WTC11 (cell line): ENCODE results near the gene IL34. TPM values are rescaled to one million over a fixed set of nuclear protein-coding genes. Genes with fewer than 3 reads are reported as not detected.

Source experiments
- ATAC-seq: fragments of 200-7000 bp; cut with Tn5 transposase; 2 replicates; pipeline ENCODE4 v1.10.0; 2021; ENCODE audit warnings: mild to moderate bottlenecking, moderate library complexity
- CTCF ChIA-PET: fragments of 300-600 bp; sonication (Branson Sonifier 250); formaldehyde crosslinking; loops from one replicate; lab custom pipeline; 2021; ENCODE audit warnings: antibody characterized with exemption; lab: Charles Lee
- POLR2A ChIA-PET: fragments of 350-600 bp; sonication (Branson Sonifier 250); formaldehyde crosslinking; loops from one replicate; lab custom pipeline; 2021; ENCODE audit warnings: antibody characterized with exemption; lab: Charles Lee
- DNase-seq: peaks from one replicate; pipeline ENCODE4 v3.0.0; 2021; ENCODE audit warnings: low spot score
- H3K27ac Mint-ChIP-seq: 2 replicates; pipeline ENCODE4 v1.8.0; 2021; ENCODE audit warnings: mixed read lengths
- H3K27me3 Mint-ChIP-seq: 2 replicates; pipeline ENCODE4 v1.8.0; 2021; ENCODE audit warnings: low read depth, mild to moderate bottlenecking, moderate library complexity, mixed read lengths
- H3K36me3 Mint-ChIP-seq: 2 replicates; pipeline ENCODE4 v1.8.0; 2021; ENCODE audit warnings: mixed read lengths
- H3K4me1 Mint-ChIP-seq: 2 replicates; pipeline ENCODE4 v1.8.0; 2022; ENCODE audit warnings: mixed read lengths
- H3K4me3 Mint-ChIP-seq: 2 replicates; pipeline ENCODE4 v1.8.0; 2021; ENCODE audit warnings: mild to moderate bottlenecking, moderate library complexity, mixed read lengths
- H3K9me3 Mint-ChIP-seq: 2 replicates; pipeline ENCODE4 v1.8.0; 2021; ENCODE audit warnings: mixed read lengths
- ATF1 ChIP-seq: sonication (generic); formaldehyde crosslinking; IDR thresholded peaks from 2 replicates; pipeline ENCODE4 v1.8.1; 2023; ENCODE audit warnings: mild to moderate bottlenecking, moderate library complexity, missing genetic modification reagents
- CBFB ChIP-seq: sonication (generic); formaldehyde crosslinking; IDR thresholded peaks from 2 replicates; pipeline ENCODE4 v1.8.1; 2022; ENCODE audit warnings: mild to moderate bottlenecking, low read depth, missing genetic modification reagents
- CREB1 ChIP-seq: sonication (generic); formaldehyde crosslinking; IDR thresholded peaks from 2 replicates; pipeline ENCODE4 v1.8.0; 2023; ENCODE audit warnings: mild to moderate bottlenecking, missing genetic modification reagents
- CREM ChIP-seq: sonication (generic); formaldehyde crosslinking; IDR thresholded peaks from 2 replicates; pipeline ENCODE4 v1.8.1; 2022; ENCODE audit warnings: mild to moderate bottlenecking, missing genetic modification reagents, moderate library complexity
- EMX1 ChIP-seq: fragments of 250-450 bp; sonication (Bioruptor Pico); IDR thresholded peaks from 2 replicates; pipeline ENCODE4 v1.8.0; 2021; ENCODE audit warnings: mild to moderate bottlenecking
- ETV6 ChIP-seq: sonication (generic); formaldehyde crosslinking; IDR thresholded peaks from 2 replicates; pipeline ENCODE4 v1.8.1; 2022; ENCODE audit warnings: mild to moderate bottlenecking, missing genetic modification reagents
- FOXK1 ChIP-seq: sonication (generic); formaldehyde crosslinking; IDR thresholded peaks from 2 replicates; pipeline ENCODE4 v1.8.0; 2022; ENCODE audit warnings: mild to moderate bottlenecking, moderate library complexity, missing genetic modification reagents
- JUN ChIP-seq: sonication (generic); formaldehyde crosslinking; IDR thresholded peaks from 2 replicates; pipeline ENCODE4 v1.8.0; 2023; ENCODE audit warnings: mild to moderate bottlenecking, missing genetic modification reagents
- KAT7 ChIP-seq: sonication (generic); formaldehyde crosslinking; IDR thresholded peaks from 2 replicates; pipeline ENCODE4 v1.8.1; 2023; ENCODE audit warnings: missing genetic modification reagents, mild to moderate bottlenecking, borderline replicate concordance
- MXD4 ChIP-seq: fragments of 250-450 bp; sonication (Bioruptor Pico); IDR thresholded peaks from 2 replicates; pipeline ENCODE4 v1.8.0; 2021; ENCODE audit warnings: mild to moderate bottlenecking, moderate library complexity, borderline replicate concordance
- NFATC4 ChIP-seq: fragments of 250-450 bp; sonication (Bioruptor Pico); IDR thresholded peaks from 2 replicates; pipeline ENCODE4 v1.9.0; 2021; ENCODE audit warnings: mild to moderate bottlenecking
- NFE2L1 ChIP-seq: sonication (generic); formaldehyde crosslinking; IDR thresholded peaks from 2 replicates; pipeline ENCODE4 v1.8.1; 2023; ENCODE audit warnings: missing genetic modification reagents
- NFYB ChIP-seq: sonication (generic); formaldehyde crosslinking; conservative IDR thresholded peaks from 2 replicates; pipeline ENCODE4 v1.8.0; 2022; ENCODE audit warnings: low read depth, missing genetic modification reagents
- NR1H2 ChIP-seq: sonication (generic); formaldehyde crosslinking; IDR thresholded peaks from 2 replicates; pipeline ENCODE4 v1.9.0; 2021; ENCODE audit warnings: mild to moderate bottlenecking, moderate library complexity, missing genetic modification reagents
- OVOL2 ChIP-seq: fragments of 250-450 bp; sonication (Bioruptor Pico); IDR thresholded peaks from 2 replicates; pipeline ENCODE4 v1.9.0; 2021; ENCODE audit warnings: mild to moderate bottlenecking, borderline replicate concordance
- RELA ChIP-seq: sonication (generic); formaldehyde crosslinking; IDR thresholded peaks from 2 replicates; pipeline ENCODE4 v1.8.1; 2022; ENCODE audit warnings: missing genetic modification reagents, mild to moderate bottlenecking, borderline replicate concordance
- SOX15 ChIP-seq: fragments of 250-450 bp; sonication (Bioruptor Pico); IDR thresholded peaks from 2 replicates; pipeline ENCODE4 v1.9.0; 2021; ENCODE audit warnings: mild to moderate bottlenecking
- TEAD1 ChIP-seq: sonication (generic); formaldehyde crosslinking; IDR thresholded peaks from 2 replicates; pipeline ENCODE4 v1.8.0; 2022; ENCODE audit warnings: mild to moderate bottlenecking, missing genetic modification reagents
- ZNF121 ChIP-seq: sonication (generic); formaldehyde crosslinking; IDR thresholded peaks from 2 replicates; pipeline ENCODE4 v1.8.0; 2023; ENCODE audit warnings: missing genetic modification reagents
- ZNF219 ChIP-seq: sonication (generic); formaldehyde crosslinking; IDR thresholded peaks from 2 replicates; pipeline ENCODE4 v1.8.0; 2023; ENCODE audit warnings: missing genetic modification reagents, mild to moderate bottlenecking, borderline replicate concordance
- ZNF396 ChIP-seq: fragments of 250-450 bp; sonication (Bioruptor Pico); IDR thresholded peaks from 2 replicates; pipeline ENCODE4 v1.8.0; 2021; ENCODE audit warnings: mild to moderate bottlenecking, moderate library complexity, borderline replicate concordance
- ZNF416 ChIP-seq: fragments of 250-450 bp; sonication (Bioruptor Pico); IDR thresholded peaks from 2 replicates; pipeline ENCODE4 v1.9.0; 2021; ENCODE audit warnings: mild to moderate bottlenecking, inconsistent platforms
- total RNA-seq: library from RNA; stranded (reverse); gene quantifications from 3 replicates; pipeline ENCODE4 v1.2.3, GENCODE V29; 2021
- TF ChIP-seq, protein P1 (sequence below): sonication (generic); formaldehyde crosslinking; conservative IDR thresholded peaks from 2 replicates; pipeline ENCODE4 v1.8.1; 2022; ENCODE audit warnings: mild to moderate bottlenecking, missing genetic modification reagents
- TF ChIP-seq, protein P2 (sequence below): sonication (generic); formaldehyde crosslinking; IDR thresholded peaks from 2 replicates; pipeline ENCODE4 v1.8.0; 2022; ENCODE audit warnings: mild to moderate bottlenecking, missing genetic modification reagents
- TF ChIP-seq, protein P3 (sequence below): sonication (generic); formaldehyde crosslinking; IDR thresholded peaks from 2 replicates; pipeline ENCODE4 v1.8.1; 2022; ENCODE audit warnings: mild to moderate bottlenecking, moderate library complexity, missing genetic modification reagents
- TF ChIP-seq, protein P4 (sequence below): fragments of 200-600 bp; IDR thresholded peaks from 2 replicates; pipeline ENCODE4 v1.8.0; 2022; ENCODE audit warnings: antibody characterized with exemption
- TF ChIP-seq, protein P5 (sequence below): sonication (generic); formaldehyde crosslinking; conservative IDR thresholded peaks from 2 replicates; pipeline ENCODE4 v1.8.1; 2023; ENCODE audit warnings: mild to moderate bottlenecking, low read depth, missing genetic modification reagents, moderate library complexity
- TF ChIP-seq, protein P6 (sequence below): sonication (generic); formaldehyde crosslinking; IDR thresholded peaks from 2 replicates; pipeline ENCODE4 v1.8.1; 2023; ENCODE audit warnings: mild to moderate bottlenecking, missing genetic modification reagents, moderate library complexity

IL34 gene
- total RNA-seq, 1 experiment from 2014 or later: 8.8 TPM

DNA sequence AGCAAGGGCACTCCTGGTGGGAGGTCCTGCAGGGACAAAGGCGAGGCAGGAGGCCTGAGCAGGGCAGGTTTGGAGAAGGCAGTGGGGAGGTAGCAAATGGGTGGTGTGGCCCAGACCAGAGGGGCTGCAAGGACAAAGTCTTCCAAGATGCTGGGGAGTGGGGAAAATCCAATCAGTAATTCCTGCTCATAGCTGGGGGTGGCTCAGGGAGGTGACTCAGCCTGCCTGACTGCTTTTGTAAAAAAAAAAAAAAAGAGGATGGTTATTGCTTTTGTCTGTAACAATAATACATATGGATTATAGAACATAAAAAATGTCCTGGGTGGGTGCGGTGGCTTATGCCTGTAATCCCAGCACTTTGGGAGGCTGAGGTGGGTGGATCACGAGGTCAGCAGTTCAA is 5.2 kb downstream of the IL34 start:
- TF ChIP-seq CREM: no peak
- no peak for TF ChIP-seq MXD4 (CRISPR knock-in tag)
- TF ChIP-seq, protein P1, sequence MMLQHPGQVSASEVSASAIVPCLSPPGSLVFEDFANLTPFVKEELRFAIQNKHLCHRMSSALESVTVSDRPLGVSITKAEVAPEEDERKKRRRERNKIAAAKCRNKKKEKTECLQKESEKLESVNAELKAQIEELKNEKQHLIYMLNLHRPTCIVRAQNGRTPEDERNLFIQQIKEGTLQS (CRISPR knock-in tag): no peak
- no peak for TF ChIP-seq ZNF219
- TF ChIP-seq, protein P2, sequence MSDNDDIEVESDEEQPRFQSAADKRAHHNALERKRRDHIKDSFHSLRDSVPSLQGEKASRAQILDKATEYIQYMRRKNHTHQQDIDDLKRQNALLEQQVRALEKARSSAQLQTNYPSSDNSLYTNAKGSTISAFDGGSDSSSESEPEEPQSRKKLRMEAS: no peak
- TF ChIP-seq ETV6: no peak
- no peak for TF ChIP-seq SOX15
- TF ChIP-seq FOXK1 (CRISPR knock-in tag): no peak
- no peak for TF ChIP-seq NFATC4 (CRISPR knock-in tag)
- TF ChIP-seq ZNF416 (CRISPR knock-in tag): no peak
- TF ChIP-seq EMX1 (CRISPR knock-in tag): no peak

DNA sequence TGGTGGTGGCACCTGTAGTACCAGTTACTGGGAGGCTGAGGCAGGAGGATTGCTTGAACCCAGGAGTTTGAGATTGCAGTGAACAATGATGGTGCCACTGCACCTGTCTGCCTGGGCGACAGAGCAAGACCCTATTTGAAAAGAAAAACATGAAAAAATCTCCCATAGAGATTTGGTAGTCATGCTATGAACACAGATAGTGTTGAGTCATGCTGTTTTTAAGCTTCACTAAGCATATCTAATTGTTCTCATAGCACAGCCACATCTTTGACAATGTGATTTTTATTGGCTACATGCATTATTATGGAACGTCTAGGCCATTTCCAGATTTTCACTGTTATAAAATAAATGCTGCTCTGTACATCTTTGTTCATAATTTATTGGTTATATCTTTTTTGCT is 6.0 kb downstream of the IL34 start:
- no peak for DNase-seq
- Mint-ChIP-seq H3K27me3 (no peaks in the 10 kb centered on the region), H3K9me3 (peaks cover 16% of the 10 kb centered on the region), H3K27ac (peak overlapping the region; percentile 78; the same call in 1 of the 2 replicates), H3K36me3 (peaks cover 18% of the 10 kb centered on the region), H3K4me3 (no peak overlapping the region), H3K4me1 (peaks cover 19% of the 10 kb centered on the region)
- TF ChIP-seq, protein P3, sequence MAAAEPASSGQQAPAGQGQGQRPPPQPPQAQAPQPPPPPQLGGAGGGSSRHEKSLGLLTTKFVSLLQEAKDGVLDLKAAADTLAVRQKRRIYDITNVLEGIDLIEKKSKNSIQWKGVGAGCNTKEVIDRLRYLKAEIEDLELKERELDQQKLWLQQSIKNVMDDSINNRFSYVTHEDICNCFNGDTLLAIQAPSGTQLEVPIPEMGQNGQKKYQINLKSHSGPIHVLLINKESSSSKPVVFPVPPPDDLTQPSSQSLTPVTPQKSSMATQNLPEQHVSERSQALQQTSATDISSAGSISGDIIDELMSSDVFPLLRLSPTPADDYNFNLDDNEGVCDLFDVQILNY (CRISPR knock-in tag): no peak
- TF ChIP-seq ZNF121: peak; percentile 37; the same call in 1 of the 2 replicates
- no peak for ATAC-seq
- ChIA-PET CTCF (interaction anchor here (1.0 to 3.1 kb wide), 9 partner anchors 13 to 272 kb away, joined by 3 to 23 read pairs (median 9); no protein-coding TSS in a partner anchor), POLR2A (no interaction called here)

More for the DNA sequence above, 5.2 kb downstream of the IL34 start:
- POLR2A ChIA-PET: no interaction called here
- H3K4me1 Mint-ChIP-seq: peaks cover 19% of the 10 kb centered on the region
- no peak for DNase-seq
- CTCF ChIA-PET: interaction anchor here (0.6 to 3.1 kb wide), 2 partner anchors 62 to 78 kb away, joined by 3 to 16 read pairs; no protein-coding TSS in a partner anchor
- H3K9me3 Mint-ChIP-seq: peaks cover 16% of the 10 kb centered on the region
- H3K4me3 Mint-ChIP-seq: no peak overlapping the region
- peak; percentile 31 for ATAC-seq
- peak overlapping the region; percentile 20 for H3K27ac Mint-ChIP-seq
- H3K36me3 Mint-ChIP-seq: peaks cover 18% of the 10 kb centered on the region
- no peaks in the 10 kb centered on the region for H3K27me3 Mint-ChIP-seq

DNA sequence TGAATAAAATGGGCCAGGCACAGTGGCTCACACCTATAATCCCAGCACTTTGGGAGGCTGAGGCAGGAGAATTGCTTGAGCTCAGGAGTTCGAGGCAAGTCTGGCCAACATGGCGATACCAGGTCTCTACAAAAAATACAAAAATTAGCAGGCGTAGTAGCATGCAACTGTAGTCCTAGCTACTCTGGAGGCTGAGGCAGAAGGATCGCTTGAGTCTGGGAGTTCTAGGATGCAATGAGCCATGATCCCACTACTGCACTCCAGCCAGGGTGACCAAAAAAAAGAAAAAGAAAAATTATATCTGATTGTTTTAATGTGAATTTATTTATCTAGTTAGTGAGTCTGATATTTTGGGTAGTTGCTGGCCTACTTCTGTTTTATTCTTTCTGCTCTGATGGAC is 7.0 kb downstream of the IL34 start:
- H3K9me3 Mint-ChIP-seq: peaks cover 9% of the 10 kb centered on the region
- ChIA-PET POLR2A (interaction anchor here (0.6 to 1.0 kb wide), 2 partner anchors 272 to 273 kb away, joined by 3 read pairs; no protein-coding TSS in a partner anchor), CTCF (interaction anchor here (0.6 to 3.1 kb wide), 25 partner anchors 9 to 306 kb away, joined by 3 to 23 read pairs (median 5); partner anchors contain the start of gene DDX19A)
- DNase-seq: no peak
- H3K36me3 Mint-ChIP-seq: peaks cover 11% of the 10 kb centered on the region
- H3K27me3 Mint-ChIP-seq: no peaks in the 10 kb centered on the region
- no peak overlapping the region for H3K27ac Mint-ChIP-seq
- peaks cover 19% of the 10 kb centered on the region for H3K4me1 Mint-ChIP-seq
- H3K4me3 Mint-ChIP-seq: no peak overlapping the region
- peak; percentile 18 for ATAC-seq
- TF ChIP-seq ZNF396 (CRISPR knock-in tag) (no peak), MXD4 (CRISPR knock-in tag) (no peak), FOXK1 (CRISPR knock-in tag) (no peak), NFE2L1 (no peak), JUN (CRISPR knock-in tag) (no peak), OVOL2 (CRISPR knock-in tag) (no peak), TEAD1 (CRISPR knock-in tag) (no peak), CBFB (CRISPR knock-in tag) (no peak), ATF1 (CRISPR knock-in tag) (no peak), NR1H2 (no peak), NFYB (no peak), RELA (no peak), CREB1 (CRISPR knock-in tag) (no peak), ZNF416 (CRISPR knock-in tag) (no peak), KAT7 (CRISPR knock-in tag) (no peak)
- TF ChIP-seq, protein P2: no peak
- TF ChIP-seq, protein P4, sequence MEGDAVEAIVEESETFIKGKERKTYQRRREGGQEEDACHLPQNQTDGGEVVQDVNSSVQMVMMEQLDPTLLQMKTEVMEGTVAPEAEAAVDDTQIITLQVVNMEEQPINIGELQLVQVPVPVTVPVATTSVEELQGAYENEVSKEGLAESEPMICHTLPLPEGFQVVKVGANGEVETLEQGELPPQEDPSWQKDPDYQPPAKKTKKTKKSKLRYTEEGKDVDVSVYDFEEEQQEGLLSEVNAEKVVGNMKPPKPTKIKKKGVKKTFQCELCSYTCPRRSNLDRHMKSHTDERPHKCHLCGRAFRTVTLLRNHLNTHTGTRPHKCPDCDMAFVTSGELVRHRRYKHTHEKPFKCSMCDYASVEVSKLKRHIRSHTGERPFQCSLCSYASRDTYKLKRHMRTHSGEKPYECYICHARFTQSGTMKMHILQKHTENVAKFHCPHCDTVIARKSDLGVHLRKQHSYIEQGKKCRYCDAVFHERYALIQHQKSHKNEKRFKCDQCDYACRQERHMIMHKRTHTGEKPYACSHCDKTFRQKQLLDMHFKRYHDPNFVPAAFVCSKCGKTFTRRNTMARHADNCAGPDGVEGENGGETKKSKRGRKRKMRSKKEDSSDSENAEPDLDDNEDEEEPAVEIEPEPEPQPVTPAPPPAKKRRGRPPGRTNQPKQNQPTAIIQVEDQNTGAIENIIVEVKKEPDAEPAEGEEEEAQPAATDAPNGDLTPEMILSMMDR: no peak
- TF ChIP-seq, protein P5, sequence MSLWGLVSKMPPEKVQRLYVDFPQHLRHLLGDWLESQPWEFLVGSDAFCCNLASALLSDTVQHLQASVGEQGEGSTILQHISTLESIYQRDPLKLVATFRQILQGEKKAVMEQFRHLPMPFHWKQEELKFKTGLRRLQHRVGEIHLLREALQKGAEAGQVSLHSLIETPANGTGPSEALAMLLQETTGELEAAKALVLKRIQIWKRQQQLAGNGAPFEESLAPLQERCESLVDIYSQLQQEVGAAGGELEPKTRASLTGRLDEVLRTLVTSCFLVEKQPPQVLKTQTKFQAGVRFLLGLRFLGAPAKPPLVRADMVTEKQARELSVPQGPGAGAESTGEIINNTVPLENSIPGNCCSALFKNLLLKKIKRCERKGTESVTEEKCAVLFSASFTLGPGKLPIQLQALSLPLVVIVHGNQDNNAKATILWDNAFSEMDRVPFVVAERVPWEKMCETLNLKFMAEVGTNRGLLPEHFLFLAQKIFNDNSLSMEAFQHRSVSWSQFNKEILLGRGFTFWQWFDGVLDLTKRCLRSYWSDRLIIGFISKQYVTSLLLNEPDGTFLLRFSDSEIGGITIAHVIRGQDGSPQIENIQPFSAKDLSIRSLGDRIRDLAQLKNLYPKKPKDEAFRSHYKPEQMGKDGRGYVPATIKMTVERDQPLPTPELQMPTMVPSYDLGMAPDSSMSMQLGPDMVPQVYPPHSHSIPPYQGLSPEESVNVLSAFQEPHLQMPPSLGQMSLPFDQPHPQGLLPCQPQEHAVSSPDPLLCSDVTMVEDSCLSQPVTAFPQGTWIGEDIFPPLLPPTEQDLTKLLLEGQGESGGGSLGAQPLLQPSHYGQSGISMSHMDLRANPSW (CRISPR knock-in tag): no peak
- TF ChIP-seq, protein P6, sequence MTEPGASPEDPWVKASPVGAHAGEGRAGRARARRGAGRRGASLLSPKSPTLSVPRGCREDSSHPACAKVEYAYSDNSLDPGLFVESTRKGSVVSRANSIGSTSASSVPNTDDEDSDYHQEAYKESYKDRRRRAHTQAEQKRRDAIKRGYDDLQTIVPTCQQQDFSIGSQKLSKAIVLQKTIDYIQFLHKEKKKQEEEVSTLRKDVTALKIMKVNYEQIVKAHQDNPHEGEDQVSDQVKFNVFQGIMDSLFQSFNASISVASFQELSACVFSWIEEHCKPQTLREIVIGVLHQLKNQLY (CRISPR knock-in tag): no peak
